ENCODE results near the gene HS2ST1.

DNA sequence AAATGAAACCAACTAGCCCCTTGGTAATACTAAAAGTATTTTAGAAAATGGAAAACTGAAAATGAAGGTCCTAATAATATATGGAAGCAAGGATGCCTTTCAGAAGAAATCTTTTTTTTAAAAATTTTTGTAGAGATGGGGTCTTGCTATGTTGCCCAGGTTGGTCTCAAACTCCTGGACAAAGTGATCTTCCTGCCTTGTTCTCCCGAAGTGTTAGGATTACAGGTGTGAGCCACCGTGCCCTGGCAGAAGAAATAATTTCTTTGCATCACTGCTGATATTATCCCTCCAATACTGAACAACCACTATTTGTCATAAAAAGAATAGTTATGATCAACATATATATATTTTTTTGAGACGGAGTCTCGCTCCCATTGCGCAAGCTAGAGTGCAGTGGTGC lies 26.1 kb upstream of the HS2ST1 start:
- TF ChIP-seq, protein P1, sequence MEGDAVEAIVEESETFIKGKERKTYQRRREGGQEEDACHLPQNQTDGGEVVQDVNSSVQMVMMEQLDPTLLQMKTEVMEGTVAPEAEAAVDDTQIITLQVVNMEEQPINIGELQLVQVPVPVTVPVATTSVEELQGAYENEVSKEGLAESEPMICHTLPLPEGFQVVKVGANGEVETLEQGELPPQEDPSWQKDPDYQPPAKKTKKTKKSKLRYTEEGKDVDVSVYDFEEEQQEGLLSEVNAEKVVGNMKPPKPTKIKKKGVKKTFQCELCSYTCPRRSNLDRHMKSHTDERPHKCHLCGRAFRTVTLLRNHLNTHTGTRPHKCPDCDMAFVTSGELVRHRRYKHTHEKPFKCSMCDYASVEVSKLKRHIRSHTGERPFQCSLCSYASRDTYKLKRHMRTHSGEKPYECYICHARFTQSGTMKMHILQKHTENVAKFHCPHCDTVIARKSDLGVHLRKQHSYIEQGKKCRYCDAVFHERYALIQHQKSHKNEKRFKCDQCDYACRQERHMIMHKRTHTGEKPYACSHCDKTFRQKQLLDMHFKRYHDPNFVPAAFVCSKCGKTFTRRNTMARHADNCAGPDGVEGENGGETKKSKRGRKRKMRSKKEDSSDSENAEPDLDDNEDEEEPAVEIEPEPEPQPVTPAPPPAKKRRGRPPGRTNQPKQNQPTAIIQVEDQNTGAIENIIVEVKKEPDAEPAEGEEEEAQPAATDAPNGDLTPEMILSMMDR (IDR thresholded peaks at IDR 0.05): no peak
- TF ChIP-seq EP300 (IDR thresholded peaks at IDR 0.05) (no peak), POLR2A (IDR thresholded peaks at IDR 0.05) (no peak)

All from ovary (tissue), 3 donors.